ENCODE measurements around the gene NAA60. TPM values are rescaled to one million over a fixed set of nuclear protein-coding genes. Genes with fewer than 3 reads are reported as not detected.

Gene NAA60
- total RNA-seq, 2 donors from 2014 or later = 35.4 to 38.2 TPM

DNA sequence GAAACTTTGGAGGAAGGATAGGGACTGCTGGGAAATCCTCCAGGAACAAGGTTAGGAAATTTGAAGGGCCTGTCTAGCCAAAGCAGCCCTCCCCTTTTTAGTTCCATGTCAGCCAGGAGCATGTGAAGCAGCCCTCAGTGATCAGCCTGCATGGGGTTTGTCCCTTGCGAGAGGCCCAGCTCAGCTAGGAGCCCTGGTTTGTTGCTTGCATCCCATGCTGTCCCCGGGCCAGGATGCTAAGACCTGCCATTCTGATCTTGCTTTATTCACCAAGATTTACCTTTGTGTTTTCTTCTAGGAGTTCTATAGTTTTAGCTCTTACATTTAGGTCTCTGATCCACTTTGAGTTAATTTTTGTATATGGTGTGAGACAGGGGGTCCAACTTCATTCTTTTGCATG is 84.9 kb downstream of the NAA60 start:
- DNase-seq (no peak), ATAC-seq (no peak)
- intact Hi-C loops (cut with DNase I) = no loop called here

DNA sequence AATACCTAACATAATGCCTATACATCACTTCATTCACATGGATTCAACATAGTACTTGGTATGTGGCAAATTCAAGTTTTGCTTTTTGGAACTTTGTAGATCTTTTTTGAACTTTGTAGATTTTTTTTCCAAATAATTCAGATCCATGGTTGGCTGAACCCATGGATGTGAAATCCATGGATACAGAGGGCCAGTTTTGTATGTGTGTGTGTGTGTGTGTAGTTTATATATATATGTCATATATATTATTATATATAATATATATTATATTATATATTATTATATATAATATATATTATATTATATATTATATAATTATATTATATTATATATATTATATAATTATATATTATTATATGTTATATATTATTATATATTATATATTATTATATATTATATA is 85.7 kb downstream of the NAA60 start:
- no peak for DNase-seq
- intact Hi-C loops (cut with DNase I) = no loop called here

DNA sequence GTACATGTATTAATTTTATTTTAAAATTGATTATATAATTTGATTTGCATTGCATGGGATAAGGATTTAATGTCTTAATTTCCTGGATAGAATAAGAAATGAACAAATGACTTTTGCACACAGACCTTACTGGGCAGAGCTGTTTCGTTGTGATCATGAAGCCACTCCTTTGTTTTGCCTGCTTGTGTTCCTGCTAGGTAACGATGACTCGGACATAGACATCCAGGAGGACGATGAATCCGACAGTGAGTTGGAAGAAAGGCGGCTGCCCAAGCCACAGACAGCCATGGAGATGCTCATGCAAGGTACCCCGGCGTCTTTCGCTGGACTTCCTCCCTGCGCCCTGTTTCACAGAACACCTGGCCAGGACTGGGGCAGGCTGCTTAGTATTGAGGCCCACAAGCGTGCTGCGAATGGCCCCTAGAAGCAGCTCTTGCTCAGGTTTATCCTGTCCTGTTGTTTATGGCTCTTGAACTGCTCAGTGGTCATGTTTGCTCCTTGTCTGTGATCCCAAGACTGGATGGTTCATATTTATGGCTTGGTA is 87.0 kb downstream of the NAA60 start:
- DNase-seq (no peak), ATAC-seq (no peak)
- intact Hi-C loops (cut with DNase I) = loop anchor here in 1 of 2 donors (10.0 kb wide), 1 partner anchor 74 kb away; no protein-coding TSS in a partner anchor

More for the DNA sequence above, 85.7 kb downstream of the NAA60 start:
- no peak for ATAC-seq

DNA sequence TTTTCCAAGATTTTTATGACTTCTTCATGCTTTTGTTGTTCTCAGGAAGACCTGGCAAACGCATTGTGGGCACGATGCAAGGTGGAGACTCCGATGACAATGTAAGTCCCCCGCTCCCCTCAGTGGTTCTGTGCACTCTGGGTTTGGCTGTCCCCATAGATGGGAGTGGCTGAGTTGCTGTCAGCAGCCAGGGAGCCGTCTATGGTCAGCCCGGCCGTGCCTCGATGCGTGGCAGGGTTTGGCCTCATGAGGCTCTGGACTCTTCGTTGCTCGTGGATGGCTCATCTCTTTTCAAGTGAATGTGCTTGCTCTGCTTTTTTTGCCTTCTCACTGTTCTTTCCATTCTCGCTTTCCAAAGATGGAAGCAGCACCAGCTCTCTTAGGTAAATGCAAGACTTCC is 89.3 kb downstream of the NAA60 start:
- DNase-seq (no peak), ATAC-seq (no peak)
- intact Hi-C loops (cut with DNase I) = loop anchor here in 1 of 2 donors (10.0 kb wide), 1 partner anchor 72 kb away; no protein-coding TSS in a partner anchor

DNA sequence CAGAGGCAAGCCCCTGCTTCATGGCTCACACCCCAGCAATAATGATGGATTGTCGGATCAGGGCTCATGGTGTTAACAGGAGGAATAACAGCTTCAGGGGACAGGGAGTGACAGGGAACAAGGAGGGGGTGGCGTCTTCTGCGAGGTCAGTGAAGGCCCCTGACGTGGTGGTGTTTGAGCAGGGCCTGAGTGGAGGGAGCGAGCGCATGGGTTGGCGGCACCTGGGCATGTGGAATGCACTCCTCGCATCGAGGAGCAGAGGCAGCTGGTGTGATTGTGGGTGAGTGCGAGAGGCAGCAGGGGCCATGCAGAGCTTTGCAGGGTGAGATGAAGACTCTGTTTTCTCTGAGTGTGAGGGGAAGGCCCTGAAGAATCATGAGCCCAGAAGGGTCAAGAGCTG is 90.6 kb downstream of the NAA60 start:
- no peak for DNase-seq
- intact Hi-C loops (cut with DNase I) = loop anchor here in 1 of 2 donors (10.0 kb wide), 1 partner anchor 71 kb away; no protein-coding TSS in a partner anchor
- no peak for ATAC-seq

DNA sequence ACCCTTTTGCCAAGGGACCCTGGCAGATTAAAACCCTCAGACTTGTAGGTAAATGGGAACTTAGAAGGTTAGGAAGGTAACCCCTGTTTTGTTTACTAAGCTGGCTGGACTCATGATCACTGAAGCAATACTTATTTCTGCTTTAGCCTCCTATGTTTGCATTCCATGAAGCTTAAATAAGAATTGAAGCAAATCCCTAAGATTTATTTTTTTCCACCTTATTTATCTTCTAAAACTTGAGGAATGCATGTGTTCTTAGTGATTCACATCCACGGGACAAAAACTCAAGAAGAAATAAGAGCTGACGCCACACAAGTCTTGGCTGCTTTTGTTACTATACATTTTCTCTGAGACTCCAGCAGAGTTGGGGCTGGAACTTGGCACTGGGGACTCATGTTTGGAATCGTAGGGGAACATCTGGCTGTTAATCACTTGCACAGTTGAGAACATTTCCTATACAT is 92.8 kb downstream of the NAA60 start:
- ATAC-seq (no peak), DNase-seq (no peak)
- intact Hi-C loops (cut with DNase I) = loop anchor here in 1 of 2 donors (10.0 kb wide), 1 partner anchor 68 kb away; no protein-coding TSS in a partner anchor

Small RNA genes within 50 kb of the gene (microRNA-seq; reads per million reads assigned to microRNA genes)
- 0 reads per million in 2 donors for gene MIR6126

Other genes with a start within 250 kb of the NAA60 start
- gene ZNF200, start 208.5 kb upstream of the NAA60 start, total RNA-seq = 1 to 10 TPM; 5.7 to 8.8 TPM
- 1 to 10 TPM; 1.8 to 1.9 TPM for gene MEFV, start 187.0 kb upstream of the NAA60 start, total RNA-seq
- gene ZNF263, start 160.2 kb upstream of the NAA60 start, total RNA-seq = 10 to 100 TPM in 1 of 2 donors, 1 to 10 TPM in 1; 9.0 to 19.2 TPM
- gene TIGD7, start 138.2 kb upstream of the NAA60 start, total RNA-seq = 1 to 10 TPM; 6.3 to 9.8 TPM
- gene ZNF75A, start 138.2 kb upstream of the NAA60 start, total RNA-seq = 10 to 100 TPM; 16.4 to 23.0 TPM
- gene OR2C1, start 87.8 kb upstream of the NAA60 start, total RNA-seq = under 1 TPM in 1 of 2 donors, not detected in 1; 0.18 TPM
- gene ZSCAN32, start 42.7 kb upstream of the NAA60 start, total RNA-seq = 1 to 10 TPM; 7.1 to 9.4 TPM
- 1 to 10 TPM; 8.6 TPM for gene ZNF174, start 42.5 kb upstream of the NAA60 start, total RNA-seq
- 1 to 10 TPM; 1.4 to 2.3 TPM for gene ZNF597, start 176 bp upstream of the NAA60 start, total RNA-seq
- not detected for gene C16orf90, start 51.8 kb downstream of the NAA60 start, total RNA-seq
- 10 to 100 TPM; 15.4 to 16.0 TPM for gene CLUAP1, start 57.3 kb downstream of the NAA60 start, total RNA-seq
- 1 to 10 TPM in 1 of 2 donors, under 1 TPM in 1; 0.81 to 1.0 TPM for gene NLRC3, start 133.7 kb downstream of the NAA60 start, total RNA-seq
- gene SLX4, start 167.9 kb downstream of the NAA60 start, total RNA-seq = 1 to 10 TPM; 2.5 to 2.8 TPM
- 1 to 10 TPM; 3.0 to 5.8 TPM for gene DNASE1, start 211.0 kb downstream of the NAA60 start, total RNA-seq